ENCODE measurements around the gene MRPL10.
"Not testable (repeated sequence)": the region's sequence is repeated elsewhere in the genome, so short reads cannot be mapped to it uniquely, and the experiment has no call there.

The MRPL10 gene

GRCh38 chr17:47792979-47793378, 38.4 kb downstream of the MRPL10 start:
- DNase-seq (ENCODE audit: low read depth in 2 of 2), result no peak

- no peak for DNase-seq (ENCODE audit: low read depth in 2 of 2)
These were observed 38.9 kb downstream of the MRPL10 start for GRCh38 chr17:47792457-47792856.

GRCh38 chr17:47791025-47791424, 40.3 kb downstream of the MRPL10 start:
- no peak for DNase-seq (ENCODE audit: low read depth in 2 of 2)

- DNase-seq (ENCODE audit: low read depth in 2 of 2), result peak; percentile 46 to 52
These were observed 41.5 kb downstream of the MRPL10 start for GRCh38 chr17:47789611-47790561.

- DNase-seq (ENCODE audit: low read depth in 2 of 2), result peak in 1 of 2 donors; percentile 14
These were observed 45.7 kb downstream of the MRPL10 start for GRCh38 chr17:47785538-47786123.

- no peak for DNase-seq (ENCODE audit: low read depth in 2 of 2)
These were observed 49.9 kb downstream of the MRPL10 start for GRCh38 chr17:47781397-47781796.

- no peak for DNase-seq (ENCODE audit: low read depth in 2 of 2)
These were observed 53.1 kb downstream of the MRPL10 start for GRCh38 chr17:47778184-47778635.

- DNase-seq (ENCODE audit: low read depth in 2 of 2), result peak in 1 of 2 donors; percentile 33
These were observed 54.8 kb downstream of the MRPL10 start for GRCh38 chr17:47776330-47777197.

GRCh38 chr17:47774987-47775580, 56.3 kb downstream of the MRPL10 start:
- DNase-seq (ENCODE audit: low read depth in 2 of 2), result no peak

GRCh38 chr17:47774331-47774730, 57.0 kb downstream of the MRPL10 start:
- DNase-seq (ENCODE audit: low read depth in 2 of 2), result no peak

- not testable (repeated sequence) for DNase-seq (ENCODE audit: low read depth in 2 of 2)
These were observed 57.7 kb downstream of the MRPL10 start for GRCh38 chr17:47773649-47774048.
